GM10266 (cell line): ENCODE results near the gene SFXN5.

Experiments
- DNase-seq: peaks from one replicate; pipeline ENCODE4 v3.0.0; 2012; ENCODE audit errors: extremely low spot score
- TF ChIP-seq, protein P1 (sequence below): IDR thresholded peaks from 2 replicates; pipeline ENCODE4 v1.5.1; 2012; ENCODE audit warnings: mild to moderate bottlenecking, low read depth; ENCODE audit not compliant: control insufficient read depth, insufficient read depth; ENCODE audit errors: missing control alignments

SFXN5 gene

DNA sequence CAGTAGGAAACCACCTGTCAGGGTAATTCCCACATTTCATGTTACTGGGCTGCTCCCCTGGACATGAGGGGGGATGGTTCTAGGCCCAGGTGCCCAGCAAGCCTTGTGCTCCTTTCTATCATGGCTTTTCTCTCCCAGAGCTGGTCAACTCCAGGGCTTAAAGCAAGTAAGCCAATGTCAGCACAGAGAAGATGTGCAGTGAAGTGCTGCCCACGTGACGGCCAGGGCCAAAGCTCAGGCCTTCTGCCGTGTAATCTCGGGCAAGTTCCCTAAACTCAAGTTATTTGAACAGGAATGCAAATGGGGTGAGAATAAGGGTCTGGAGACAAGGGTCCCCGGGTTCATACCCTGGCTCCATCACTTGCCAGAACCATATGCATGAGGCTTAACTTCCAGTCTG, 16.5 kb downstream of the SFXN5 start:
- TF ChIP-seq, protein P1, sequence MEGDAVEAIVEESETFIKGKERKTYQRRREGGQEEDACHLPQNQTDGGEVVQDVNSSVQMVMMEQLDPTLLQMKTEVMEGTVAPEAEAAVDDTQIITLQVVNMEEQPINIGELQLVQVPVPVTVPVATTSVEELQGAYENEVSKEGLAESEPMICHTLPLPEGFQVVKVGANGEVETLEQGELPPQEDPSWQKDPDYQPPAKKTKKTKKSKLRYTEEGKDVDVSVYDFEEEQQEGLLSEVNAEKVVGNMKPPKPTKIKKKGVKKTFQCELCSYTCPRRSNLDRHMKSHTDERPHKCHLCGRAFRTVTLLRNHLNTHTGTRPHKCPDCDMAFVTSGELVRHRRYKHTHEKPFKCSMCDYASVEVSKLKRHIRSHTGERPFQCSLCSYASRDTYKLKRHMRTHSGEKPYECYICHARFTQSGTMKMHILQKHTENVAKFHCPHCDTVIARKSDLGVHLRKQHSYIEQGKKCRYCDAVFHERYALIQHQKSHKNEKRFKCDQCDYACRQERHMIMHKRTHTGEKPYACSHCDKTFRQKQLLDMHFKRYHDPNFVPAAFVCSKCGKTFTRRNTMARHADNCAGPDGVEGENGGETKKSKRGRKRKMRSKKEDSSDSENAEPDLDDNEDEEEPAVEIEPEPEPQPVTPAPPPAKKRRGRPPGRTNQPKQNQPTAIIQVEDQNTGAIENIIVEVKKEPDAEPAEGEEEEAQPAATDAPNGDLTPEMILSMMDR, result no peak
- DNase-seq, result no peak

DNA sequence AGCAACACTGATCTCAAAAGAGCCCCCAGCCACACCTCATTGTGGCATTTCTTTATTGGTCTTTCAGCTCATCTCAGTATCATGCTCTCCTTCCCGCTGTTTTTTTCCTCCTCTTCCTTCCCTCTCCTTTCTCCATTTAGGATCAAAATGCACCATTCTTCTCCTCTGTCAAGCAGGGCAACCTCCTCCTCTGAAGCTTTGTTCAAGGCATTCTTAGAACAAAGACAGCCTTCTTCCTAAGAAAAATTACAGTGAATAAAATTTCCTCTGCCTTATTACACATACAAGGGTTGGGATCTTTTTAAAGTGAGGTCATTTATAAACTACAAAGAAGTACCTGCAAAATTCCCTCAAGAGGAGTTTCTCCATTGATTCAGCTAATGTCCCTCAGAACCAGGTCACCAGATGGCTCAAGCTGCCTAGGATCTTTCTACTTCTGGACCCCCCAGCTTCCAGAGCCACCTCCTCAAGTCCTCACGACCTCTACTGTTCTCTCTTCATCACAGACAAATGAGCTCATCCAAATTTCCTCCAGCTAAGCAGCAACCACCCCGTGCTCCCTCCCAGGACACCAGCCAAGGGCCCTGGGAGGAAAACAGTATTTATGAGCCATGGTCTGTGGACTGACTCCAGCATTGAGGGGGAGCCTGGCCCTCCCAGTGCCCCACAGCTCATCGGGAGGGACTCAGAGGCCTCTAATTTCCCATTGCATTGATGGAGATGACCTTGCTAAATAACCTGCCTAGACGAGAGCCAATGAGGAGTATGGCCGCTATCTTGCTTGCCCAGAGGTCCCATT, 18.0 kb downstream of the SFXN5 start:
- TF ChIP-seq, protein P1, result no peak
- DNase-seq, result no peak

DNA sequence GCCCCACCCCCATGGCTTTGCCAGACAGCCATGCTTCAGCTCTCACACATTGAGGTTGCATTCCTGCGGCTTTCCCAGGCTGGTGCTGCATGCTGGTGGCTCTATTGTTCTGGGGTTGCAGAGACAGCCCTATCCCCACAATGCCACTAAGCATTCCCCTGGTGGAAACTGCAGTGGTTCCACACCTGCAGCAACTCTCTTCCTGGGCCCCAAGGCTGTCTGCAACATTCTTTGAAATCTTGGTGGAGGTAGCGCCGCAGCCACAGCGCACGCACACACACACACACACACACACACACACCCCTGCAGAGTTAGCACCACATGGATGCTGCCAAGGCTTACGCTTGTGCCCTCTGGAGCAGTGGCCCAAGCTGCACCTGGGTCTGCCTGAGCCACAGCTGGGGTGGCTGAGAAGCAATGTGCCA, 21.4 kb downstream of the SFXN5 start:
- no peak for DNase-seq
- TF ChIP-seq, protein P1, result no peak

DNA sequence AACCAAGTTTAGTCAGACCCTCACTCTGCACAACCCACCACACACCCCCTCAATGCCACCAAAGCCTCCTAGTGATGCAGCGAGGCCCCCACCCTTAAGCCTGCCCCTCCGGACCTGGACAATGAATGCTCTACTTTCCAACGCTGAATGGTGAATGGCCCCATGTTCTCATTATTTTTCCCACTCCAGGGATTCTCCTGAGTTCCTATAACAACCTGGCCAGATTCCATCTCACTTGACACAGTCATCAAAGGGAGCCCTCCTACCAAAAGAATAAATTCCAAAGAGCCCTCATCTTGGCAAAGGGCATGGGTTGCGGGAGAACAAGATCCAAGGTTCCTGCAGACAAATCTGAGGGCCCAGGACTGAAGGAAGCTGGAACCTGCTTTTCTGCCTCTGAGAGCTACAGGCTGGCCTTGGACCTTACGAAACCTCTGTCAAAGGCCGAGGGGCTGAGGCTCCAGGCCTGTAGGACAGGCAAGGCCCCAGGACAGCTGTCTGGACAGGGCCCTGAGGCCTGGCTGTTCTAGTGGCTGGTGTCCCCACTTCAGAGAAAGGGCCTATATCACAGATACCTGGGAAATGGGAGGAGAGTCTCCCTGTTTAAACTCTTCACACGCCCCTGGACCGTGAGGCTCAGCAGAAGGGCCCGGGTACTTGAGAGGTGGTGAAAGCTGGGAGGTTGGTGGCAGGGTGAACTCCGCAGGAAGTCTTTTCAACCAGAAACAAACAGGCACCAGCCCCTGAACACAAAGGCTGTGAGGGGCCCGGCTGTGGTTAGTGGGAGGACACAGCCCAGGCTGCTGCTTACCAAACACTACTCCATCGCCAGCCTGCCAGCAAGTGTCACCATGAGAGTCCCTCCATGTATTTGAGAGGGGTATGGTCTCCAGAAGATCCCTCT, 27.3 kb downstream of the SFXN5 start:
- TF ChIP-seq, protein P1, result no peak
- no peak for DNase-seq

DNA sequence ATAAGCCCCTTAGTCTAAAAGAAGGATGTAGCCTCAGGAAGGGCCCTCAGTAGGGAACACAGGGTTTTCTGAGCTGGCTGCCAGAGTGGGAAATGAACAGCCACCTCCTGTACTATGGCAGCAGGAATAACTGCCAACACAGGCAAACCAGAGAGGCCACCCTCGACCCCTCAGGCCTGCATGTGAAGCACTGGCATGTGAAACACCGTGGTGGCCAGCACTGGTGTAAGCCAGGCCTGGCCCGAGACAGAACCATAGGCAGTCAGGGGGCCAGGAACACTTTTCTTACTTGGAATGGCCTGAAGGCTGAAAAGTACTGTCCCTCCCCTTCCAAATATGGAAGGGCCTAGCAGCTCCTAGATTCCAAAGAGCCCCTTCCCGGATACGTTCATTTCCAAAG, 28.2 kb downstream of the SFXN5 start:
- TF ChIP-seq, protein P1, result no peak
- no peak for DNase-seq

DNA sequence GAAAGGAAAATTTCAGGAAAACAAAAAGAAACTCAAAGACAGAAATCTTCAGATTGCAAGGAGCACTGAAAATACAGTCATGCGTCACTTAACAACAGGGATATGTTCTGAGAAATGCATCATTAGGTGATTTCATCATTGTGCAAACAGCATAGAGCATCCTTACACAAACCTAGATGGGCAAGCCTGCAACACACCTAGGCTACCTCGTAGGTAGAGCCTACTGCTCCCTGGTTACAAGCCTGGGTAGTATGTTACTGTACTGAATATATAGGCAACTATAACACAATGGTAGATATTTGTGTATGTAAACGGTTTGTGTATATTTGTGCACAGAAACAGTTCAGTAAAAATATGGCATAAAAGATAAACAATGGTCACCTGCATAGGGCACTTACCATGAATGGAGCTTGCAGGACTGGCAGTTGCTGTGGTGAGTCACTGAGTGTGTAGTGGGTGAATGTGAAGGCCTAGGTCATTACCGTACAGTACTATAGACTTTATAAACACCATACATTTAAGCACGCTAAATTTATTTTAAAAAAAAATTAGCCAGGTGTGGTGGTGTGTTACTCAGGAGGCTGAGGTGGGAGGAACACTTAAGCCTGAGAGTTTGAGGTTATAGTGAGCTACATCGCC, 33.4 kb downstream of the SFXN5 start:
- no peak for DNase-seq
- TF ChIP-seq, protein P1, result no peak

DNA sequence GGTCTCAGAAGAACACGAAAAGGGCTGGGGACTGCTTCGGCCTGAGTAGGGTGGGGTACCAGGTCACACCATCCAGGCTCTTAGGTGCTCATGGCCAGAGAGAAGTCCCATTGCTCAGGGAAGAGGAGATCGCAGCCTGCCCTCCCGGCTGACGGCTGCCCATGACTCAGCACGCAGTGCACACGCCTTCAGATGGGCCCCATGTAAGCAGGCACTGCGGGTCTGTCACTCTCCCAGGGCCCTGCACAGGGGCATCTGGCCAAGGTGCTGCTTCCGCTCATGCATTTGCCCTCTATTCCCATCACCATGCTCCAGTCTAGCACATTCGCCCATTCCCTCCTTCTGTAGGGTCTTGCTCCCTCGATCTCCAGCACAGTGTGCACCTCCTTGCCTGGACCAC, 34.7 kb downstream of the SFXN5 start:
- no peak for DNase-seq
- TF ChIP-seq, protein P1, result no peak
